Hematopoietic multipotent progenitor cell treated with erythropoietin and hydrocortisone succinate and interleukin-3 and kit ligand, for 17 days (in vitro differentiated cells): ENCODE measurements around the gene FBXO8.
"Not testable (repeated sequence)": the region's sequence is repeated elsewhere in the genome, so short reads cannot be mapped to it uniquely, and the experiment has no call there.

ENCODE experiments used
- DNase-seq: peaks from one replicate; pipeline ENCODE4 v3.0.0-alpha.2; 2015; ENCODE audit warnings: low spot score

FBXO8 gene

GRCh38 chr4:174283507-174284471 lies at the start of gene FBXO8, which contains the start of gene CEP44:
FBXO8 (minus strand) TSS chr4:174283667; CDS start chr4:174263092, 20,575 bp downstream.
CEP44 (plus strand) TSS chr4:174283911; CDS start chr4:174299122, 15,211 bp downstream.
- DNase-seq, result peak; percentile 90

- no peak for DNase-seq
These were observed 49.5 kb upstream of the FBXO8 start for GRCh38 chr4:174332741-174333493.

- no peak for DNase-seq
These were observed 41.3 kb upstream of the FBXO8 start for GRCh38 chr4:174324725-174325124.

GRCh38 chr4:174324236-174324635 lies 40.8 kb upstream of the FBXO8 start:
- DNase-seq, result no peak

GRCh38 chr4:174320494-174321199 lies 37.2 kb upstream of the FBXO8 start:
- DNase-seq, result no peak

- DNase-seq, result peak; percentile 76
These were observed 35.6 kb upstream of the FBXO8 start for GRCh38 chr4:174318829-174319764.

GRCh38 chr4:174317531-174317930 lies 34.1 kb upstream of the FBXO8 start:
- DNase-seq, result no peak

- no peak for DNase-seq
These were observed 33.5 kb upstream of the FBXO8 start for GRCh38 chr4:174316954-174317353.

- DNase-seq, result no peak
These were observed 33.1 kb upstream of the FBXO8 start for GRCh38 chr4:174316546-174316945.

GRCh38 chr4:174314770-174315169 lies 31.3 kb upstream of the FBXO8 start:
- no peak for DNase-seq

- DNase-seq, result no peak
These were observed 30.8 kb upstream of the FBXO8 start for GRCh38 chr4:174314274-174314673.

- DNase-seq, result no peak
These were observed 29.5 kb upstream of the FBXO8 start for GRCh38 chr4:174312993-174313392.

GRCh38 chr4:174307694-174308093 lies 24.2 kb upstream of the FBXO8 start:
- no peak for DNase-seq

- DNase-seq, result no peak
These were observed 22.5 kb upstream of the FBXO8 start for GRCh38 chr4:174305961-174306360.

- no peak for DNase-seq
These were observed 21.2 kb upstream of the FBXO8 start for GRCh38 chr4:174304664-174305063.

- DNase-seq, result no peak
These were observed 20.2 kb upstream of the FBXO8 start for GRCh38 chr4:174303687-174304086.

GRCh38 chr4:174295142-174295541 lies 11.7 kb upstream of the FBXO8 start:
- not testable (repeated sequence) for DNase-seq

GRCh38 chr4:174294641-174295040 lies 11.2 kb upstream of the FBXO8 start:
- DNase-seq, result not testable (repeated sequence)

- no peak for DNase-seq
These were observed 9.0 kb upstream of the FBXO8 start for GRCh38 chr4:174292473-174292872.

- no peak for DNase-seq
These were observed 3.4 kb upstream of the FBXO8 start for GRCh38 chr4:174286870-174287269.

GRCh38 chr4:174284487-174284886 lies 1.0 kb upstream of the FBXO8 start:
- DNase-seq, result peak; percentile 57
